DMS53 treated with DMSO at 0.1 percent for 48 hours (cell line): ENCODE measurements around the gene SHROOM1.

ENCODE experiments used
- DNase-seq: peaks from one replicate; lab custom pipeline; 2025; ENCODE audit not compliant: unreplicated experiment; lab: John Stamatoyannopoulos, UW

The SHROOM1 gene

DNA sequence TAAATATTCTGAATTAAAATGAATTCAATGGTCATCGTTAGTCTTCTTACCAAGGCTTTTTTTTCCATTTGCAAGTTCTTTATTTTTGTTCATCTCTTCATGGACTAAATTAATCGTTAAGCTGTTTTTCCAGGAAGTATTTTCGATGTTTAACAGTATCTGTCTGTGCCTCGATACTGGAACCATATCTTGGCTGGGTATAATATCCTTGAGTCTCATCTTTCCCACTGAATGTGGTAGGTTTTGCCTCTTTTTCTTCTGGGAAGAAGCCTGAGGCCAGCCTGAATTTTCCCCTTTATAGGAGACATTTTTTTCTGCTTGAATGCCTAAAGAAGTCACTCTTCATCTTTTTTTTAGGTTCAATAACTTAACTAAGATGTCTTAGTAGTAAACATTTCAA is 49.4 kb downstream of the SHROOM1 start:
- DNase-seq: no peak

- DNase-seq: no peak
Measured at GRCh38 chr5:132780577-132780976, 49.9 kb downstream of the SHROOM1 start.

GRCh38 chr5:132779961-132780360 is 50.5 kb downstream of the SHROOM1 start:
- DNase-seq: no peak

- no peak for DNase-seq
Measured at GRCh38 chr5:132778856-132779255, 51.6 kb downstream of the SHROOM1 start.

- DNase-seq: no peak
Measured at GRCh38 chr5:132778129-132778528, 52.3 kb downstream of the SHROOM1 start.

GRCh38 chr5:132777209-132778069 is 53.0 kb downstream of the SHROOM1 start, which contains the start of gene SEPTIN8:
Gene SEPTIN8, minus strand, starts transcription at chr5:132777239. Its CDS starts 102 bp downstream, at chr5:132777137.
- no peak for DNase-seq

DNA sequence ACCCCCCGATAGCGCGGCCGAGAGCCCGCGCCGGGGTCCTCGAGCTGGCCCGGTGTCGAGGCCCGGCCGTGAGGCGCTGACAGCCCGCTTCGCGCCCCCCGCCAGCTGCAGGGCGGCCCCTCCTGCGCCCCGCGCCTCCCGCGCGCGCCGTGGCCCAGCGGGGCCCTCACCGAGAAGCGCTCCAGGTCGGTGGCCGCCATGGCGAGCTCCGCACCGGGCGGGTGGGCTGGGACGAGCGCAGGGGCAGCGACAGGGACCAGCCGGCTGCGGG is 53.6 kb downstream of the SHROOM1 start:
- DNase-seq: no peak

DNA sequence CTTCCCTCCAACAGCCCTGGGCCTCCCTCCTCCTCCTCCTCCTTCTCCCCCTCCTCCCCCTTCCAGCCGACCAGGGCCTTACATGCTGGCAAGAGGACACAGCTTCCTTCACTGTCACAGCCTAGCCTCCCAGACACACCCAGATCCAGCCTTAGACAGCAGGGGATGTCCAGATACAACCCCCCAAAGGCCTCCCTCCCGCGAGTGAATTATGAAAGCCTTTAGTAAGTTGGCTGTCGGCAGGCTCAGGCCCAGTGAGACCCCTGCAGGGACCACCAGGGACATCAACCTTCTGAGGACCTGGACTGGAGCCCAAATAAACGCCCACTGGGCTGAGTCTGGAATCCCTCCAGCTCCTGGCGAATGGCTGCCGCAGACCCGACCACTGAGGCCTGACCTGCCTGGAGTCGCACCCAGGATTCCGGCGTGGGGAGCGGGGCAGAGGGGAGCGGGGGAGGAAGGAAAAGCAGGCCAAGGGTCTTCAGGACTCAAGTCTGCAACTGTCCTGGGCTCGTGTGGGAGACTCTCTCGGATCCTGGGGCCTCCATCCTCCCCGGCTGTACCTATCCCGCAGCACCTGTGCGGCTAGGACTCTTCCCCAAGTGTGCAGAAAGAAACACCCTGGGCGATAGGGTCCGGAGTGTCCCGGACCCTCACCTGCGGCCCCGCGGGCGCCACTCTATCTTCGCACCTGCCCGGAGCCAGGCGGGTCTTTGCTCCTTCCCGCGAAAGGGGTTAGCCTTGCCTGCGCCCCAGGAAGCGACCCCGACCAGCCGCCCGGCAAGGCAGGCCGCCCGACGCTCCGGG is 54.1 kb downstream of the SHROOM1 start:
- DNase-seq: no peak

DNA sequence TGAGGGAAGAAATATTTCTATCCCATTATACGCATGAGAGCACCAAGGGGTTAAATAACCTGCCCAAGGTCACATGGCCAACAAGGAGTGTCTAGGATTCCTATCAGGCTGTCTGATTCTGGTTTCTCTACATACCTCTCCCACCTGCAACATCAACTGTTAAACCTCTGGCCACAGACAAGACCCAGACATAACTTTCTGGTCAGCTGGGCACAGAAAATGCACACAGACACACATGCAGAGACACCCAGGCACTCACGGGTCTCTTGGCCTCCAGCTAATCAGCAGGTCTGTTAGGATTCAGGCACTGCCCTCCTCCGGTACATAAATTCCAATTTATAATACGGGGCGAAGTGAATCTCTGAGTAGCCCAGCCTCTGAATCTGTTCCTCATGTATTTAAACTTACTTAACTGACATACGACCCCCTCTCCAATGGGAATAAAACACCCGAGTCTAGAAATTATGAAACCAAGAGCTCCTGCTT is 54.9 kb downstream of the SHROOM1 start:
- no peak for DNase-seq

- no peak for DNase-seq
Measured at GRCh38 chr5:132774896-132775295, 55.6 kb downstream of the SHROOM1 start.

DNA sequence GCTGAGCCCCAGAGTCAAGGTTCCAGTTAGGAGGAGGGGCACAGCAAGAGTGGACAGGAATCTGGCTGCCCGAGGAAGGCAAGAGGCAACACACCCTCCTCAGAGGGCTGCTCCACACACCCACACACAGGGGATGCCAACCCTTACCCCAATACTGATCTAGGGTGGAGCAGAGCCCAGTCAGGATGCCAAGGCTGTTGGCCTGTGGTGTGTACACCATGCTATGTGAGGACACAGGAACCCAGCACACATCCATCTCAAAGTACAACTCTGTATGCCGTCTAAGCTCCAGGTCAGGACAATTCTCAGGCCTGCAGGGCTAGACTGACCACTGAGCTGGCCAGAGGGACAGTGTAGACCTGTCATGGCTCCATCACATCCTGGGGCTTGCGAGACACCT is 56.0 kb downstream of the SHROOM1 start:
- no peak for DNase-seq

- no peak for DNase-seq
Measured at GRCh38 chr5:132773601-132774355, 56.7 kb downstream of the SHROOM1 start.

- DNase-seq: no peak
Measured at GRCh38 chr5:132773114-132773513, 57.3 kb downstream of the SHROOM1 start.

DNA sequence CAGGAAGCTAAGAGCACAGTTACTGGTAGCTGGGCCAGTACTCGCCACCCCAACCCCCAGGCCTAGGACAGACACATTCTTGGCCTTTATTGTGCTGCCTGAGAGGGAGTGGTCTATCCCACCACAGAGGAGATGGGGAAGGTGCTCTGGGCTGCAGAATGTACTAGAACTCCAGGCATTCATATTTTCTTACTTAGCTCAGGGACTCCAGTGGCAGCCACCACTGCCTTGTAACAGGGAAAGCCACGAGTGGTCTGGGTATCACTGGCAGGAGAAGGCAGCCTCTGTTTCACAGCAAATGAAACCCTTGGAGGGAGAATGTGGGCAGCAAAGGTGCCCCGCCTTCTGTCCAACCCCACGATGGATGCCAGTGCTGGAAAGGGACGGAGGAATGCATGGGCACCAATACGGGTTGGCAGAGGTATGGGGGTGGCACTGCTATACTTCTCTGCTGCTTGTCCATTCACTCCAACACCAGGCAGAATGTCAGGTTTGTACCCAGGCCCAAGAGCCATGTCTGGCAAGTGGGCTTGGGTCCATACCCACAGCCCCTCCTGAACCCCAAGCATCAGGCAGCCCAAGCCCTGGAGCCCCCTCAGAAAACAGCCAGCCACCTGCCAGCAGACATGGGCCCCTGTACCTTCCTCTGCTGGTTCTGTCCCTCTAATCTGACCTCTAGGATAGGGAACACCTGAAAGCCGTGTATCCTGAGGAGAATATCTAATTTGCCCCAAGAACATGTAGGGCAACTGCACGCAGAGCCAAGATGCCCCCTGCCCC is 58.0 kb downstream of the SHROOM1 start:
- no peak for DNase-seq
